Gastroesophageal sphincter (tissue), 4 donors: ENCODE results near the gene WNT7B. TPM values are rescaled to one million over a fixed set of nuclear protein-coding genes. Genes with fewer than 3 reads are reported as not detected.

Experiments
- ATAC-seq: fragments of 150-250 bp; one replicate; pipeline ENCODE4 v1.9.1; 2016; ENCODE audit warnings: mild to moderate bottlenecking, moderate library complexity
- H3K27ac ChIP-seq, 4 donors: fragments of 200-600 bp; sonication (generic) in 3 of 4; 1 replicate in 3 of 4; 2 replicates in 1 of 4; pipeline ENCODE4 v1.5.1; 2016 to 2019
- H3K27me3 ChIP-seq: fragments of 200-600 bp; sonication (generic); one replicate; pipeline ENCODE4 v1.5.1; 2019
- H3K36me3 ChIP-seq, 2 donors: fragments of 200-600 bp; sonication (generic); one replicate each; pipeline ENCODE4 v1.5.1; 2019; ENCODE audit warnings: control low read depth in 1 of 2
- H3K4me1 ChIP-seq, 3 donors: fragments of 200-600 bp; sonication (generic); 1 replicate in 2 of 3; 2 replicates in 1 of 3; pipeline ENCODE4 v1.5.1; 2016 to 2019; ENCODE audit warnings: control low read depth in 2 of 3
- H3K4me3 ChIP-seq, 2 donors: fragments of 200-600 bp; sonication (generic); one replicate each; pipeline ENCODE4 v1.5.1; 2019; ENCODE audit warnings: mild to moderate bottlenecking in 1 of 2, moderate library complexity in 1 of 2
- H3K9me3 ChIP-seq, 3 donors: fragments of 200-600 bp; sonication (generic); one replicate each; pipeline ENCODE4 v1.5.1; 2017 to 2019; ENCODE audit warnings: control low read depth in 2 of 3
- CTCF ChIP-seq, 4 experiments: fragments of 200-600 bp in 2 of 4; fragments of 450-650 bp in 2 of 4; sonication (generic) in 1 of 4; IDR thresholded peaks; one replicate each; pipeline ENCODE4 v1.5.1; 2017 to 2019; ENCODE audit warnings: antibody characterized with exemption in 4 of 4, mild to moderate bottlenecking in 2 of 4, moderate library complexity in 2 of 4
- EP300 ChIP-seq: sonication (generic); formaldehyde crosslinking; IDR thresholded peaks from one replicate; pipeline ENCODE4 v1.6.1; 2017; ENCODE audit warnings: antibody characterized with exemption, mild to moderate bottlenecking
- POLR2A ChIP-seq, 2 donors: fragments of 450-650 bp; IDR thresholded peaks; one replicate each; pipeline ENCODE4 v1.6.1; 2017; ENCODE audit warnings: antibody characterized with exemption in 2 of 2, mild to moderate bottlenecking in 2 of 2, moderate library complexity in 1 of 2
- POLR2AphosphoS5 ChIP-seq: sonication (generic); formaldehyde crosslinking; IDR thresholded peaks from one replicate; pipeline ENCODE4 v1.6.1; 2017; ENCODE audit warnings: antibody characterized with exemption
- WGBS, 2 donors: methylation state at CpG; one replicate each; pipeline ENCODE4 v1.1.5; 2018; ENCODE audit warnings: low coverage in 1 of 2; 5-methylcytosine and 5-hydroxymethylcytosine counted together
- total RNA-seq, 4 donors: library from RNA; depleted of rRNA; stranded (reverse); fragments of >200 nt; gene quantifications; one replicate each; pipeline ENCODE4 v1.1.0, GENCODE V29; 2016

Gene WNT7B
- total RNA-seq, 4 donors from 2014 or later = 1.2 TPM; not detected in 3

DNA sequence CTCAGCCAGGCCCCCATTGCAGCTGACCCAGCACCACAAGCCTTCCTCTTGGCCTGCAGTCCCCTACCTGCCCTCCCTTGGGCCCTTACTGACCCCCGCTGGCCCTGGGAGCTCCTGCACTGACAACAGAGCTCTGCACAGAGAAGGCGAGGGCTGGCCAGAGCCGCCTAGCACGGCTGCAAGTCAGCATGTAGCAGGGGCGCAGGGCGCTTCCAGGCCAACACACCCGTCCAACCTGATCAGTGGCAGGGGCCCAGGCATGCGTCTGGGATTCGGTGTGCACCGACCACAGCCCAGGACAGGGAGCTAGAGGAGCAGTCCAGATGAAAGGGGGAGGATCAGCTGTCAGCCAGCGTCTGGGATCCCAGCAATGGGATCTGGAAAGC is 7.6 kb downstream of the WNT7B start:
- ATAC-seq = no peak
- no CpG with 5 or more reads among the region's 11 CpGs for WGBS, 2 donors
- Histone ChIP-seq H3K9me3 (no peaks in the 10 kb centered on the region), H3K27ac (no peak overlapping the region), H3K27me3 (peaks cover 97% of the 10 kb centered on the region), H3K36me3 (no peaks in the 10 kb centered on the region), H3K4me3 (no peak overlapping the region), H3K4me1 (peaks cover 0 to 24% (median 8%) of the 10 kb centered on the region in 3 donors)
- TF ChIP-seq CTCF (IDR thresholded peaks at IDR 0.05) (no peak), EP300 (no peak), POLR2A (IDR thresholded peaks at IDR 0.05) (no peak), POLR2AphosphoS5 (no peak)

DNA sequence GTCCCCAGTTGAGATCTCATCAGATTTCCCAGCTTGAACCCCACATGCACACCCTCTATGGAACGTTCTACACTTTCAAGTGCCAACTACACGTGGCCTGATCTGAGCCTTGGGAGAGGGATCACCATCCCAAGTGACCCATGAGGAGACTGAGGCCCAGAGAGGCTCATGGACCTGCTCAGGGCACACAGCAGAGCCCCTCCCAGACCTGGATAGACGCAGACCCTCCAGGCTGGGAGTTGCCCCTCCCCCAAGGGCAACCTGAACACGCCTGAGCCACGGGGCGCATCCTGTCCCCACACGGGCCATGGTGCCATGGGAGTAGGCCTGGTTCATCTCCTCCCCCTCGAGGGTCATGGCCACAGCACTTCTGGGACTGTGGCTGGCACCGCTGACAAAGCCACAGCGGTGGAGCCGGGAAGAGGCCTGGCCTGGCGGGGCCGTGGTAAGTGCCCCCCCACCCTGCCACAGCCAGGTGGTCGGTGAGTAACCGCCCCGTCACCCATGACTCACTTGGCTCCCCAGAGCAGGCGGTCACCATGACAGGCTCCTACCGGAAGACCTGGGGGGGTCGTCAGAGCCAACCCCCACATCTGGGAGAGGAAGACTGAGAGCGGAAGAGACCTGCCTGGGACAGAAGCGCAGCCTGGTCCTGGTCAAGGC is 8.1 kb downstream of the WNT7B start:
- ATAC-seq = no peak
- Histone ChIP-seq H3K9me3 (no peaks in the 10 kb centered on the region), H3K4me1 (peaks cover 0 to 24% (median 8%) of the 10 kb centered on the region in 3 donors), H3K4me3 (no peak overlapping the region), H3K27me3 (peaks cover 92% of the 10 kb centered on the region), H3K36me3 (no peaks in the 10 kb centered on the region), H3K27ac (no peak overlapping the region)
- TF ChIP-seq POLR2AphosphoS5 (no peak), EP300 (no peak), CTCF (IDR thresholded peaks at IDR 0.05) (no peak), POLR2A (IDR thresholded peaks at IDR 0.05) (no peak)
- no CpG with 5 or more reads among the region's 21 CpGs for WGBS, 2 donors

- Histone ChIP-seq H3K4me3 (no peak overlapping the region), H3K27me3 (peaks cover 85% of the 10 kb centered on the region), H3K27ac (no peak overlapping the region), H3K4me1 (peaks cover 0 to 24% (median 8%) of the 10 kb centered on the region in 3 donors), H3K9me3 (no peaks in the 10 kb centered on the region), H3K36me3 (no peaks in the 10 kb centered on the region)
- ATAC-seq = no peak
- no peak for TF ChIP-seq CTCF (IDR thresholded peaks at IDR 0.05)
- no peak for TF ChIP-seq POLR2AphosphoS5
- 67 to 100% methylated on average over 1 of the region's 10 CpGs for WGBS, 2 donors
Observed at GRCh38 chr22:45968003-45968650, 8.8 kb downstream of the WNT7B start.

DNA sequence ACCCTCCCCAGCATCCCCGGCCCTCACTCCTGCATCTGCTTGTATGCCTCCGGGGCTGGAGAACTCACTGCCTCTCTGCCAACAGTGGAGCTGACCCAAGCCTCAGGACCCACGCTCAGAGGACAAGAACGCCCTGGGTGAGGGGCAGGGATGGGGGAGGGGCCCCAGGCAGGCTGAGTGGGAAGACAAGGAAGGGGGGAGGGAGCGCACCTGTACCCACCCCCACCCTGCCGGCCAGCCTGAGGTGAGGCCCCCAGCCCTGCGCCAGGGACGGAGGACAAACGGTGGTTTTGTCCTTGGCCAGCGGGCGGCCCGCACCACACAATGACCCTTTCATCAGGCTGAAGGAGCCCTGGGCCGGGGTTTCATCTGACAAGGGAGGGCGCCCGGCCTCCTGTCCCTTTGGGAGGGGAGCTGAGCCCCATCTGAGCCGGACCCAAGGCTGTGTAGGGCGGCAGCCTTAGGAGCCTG is 10.0 kb downstream of the WNT7B start:
- Histone ChIP-seq H3K4me3 (no peak overlapping the region), H3K9me3 (no peaks in the 10 kb centered on the region), H3K36me3 (no peaks in the 10 kb centered on the region), H3K4me1 (peaks cover 0 to 17% (median 8%) of the 10 kb centered on the region in 3 donors), H3K27me3 (peaks cover 73% of the 10 kb centered on the region), H3K27ac (no peak overlapping the region)
- TF ChIP-seq CTCF (IDR thresholded peaks at IDR 0.05) (no peak), POLR2AphosphoS5 (no peak), POLR2A (IDR thresholded peaks at IDR 0.05) (no peak), EP300 (no peak)
- ATAC-seq = no peak
- WGBS, 2 donors = no CpG with 5 or more reads among the region's 17 CpGs
